ENCODE measurements around the gene FTCD. TPM values are rescaled to one million over a fixed set of nuclear protein-coding genes. Genes with fewer than 3 reads are reported as not detected.

The FTCD gene
- total and polyA plus RNA-seq, 9 of the 15 experiments (the other 6 are each of a cell fraction or from before 2014, with no cell fraction given): 0.11 to 1.6 (median 0.67) TPM; not detected in 5

GRCh38 chr21:46183910-46184624 is 28.7 kb upstream of the FTCD start, which contains the start of gene SPATC1L (continued):
- TF ChIP-seq PHF20 (IDR thresholded peaks at IDR 0.05; ENCODE audit: partially characterized antibody): no peak
- no peak for TF ChIP-seq ELF2 (CRISPR knock-in tag; IDR thresholded peaks at IDR 0.05)
- TF ChIP-seq TCF7 (IDR thresholded peaks at IDR 0.05; ENCODE audit: borderline replicate concordance): no peak
- peak; percentile 41; the same call in 1 of the 2 replicates for TF ChIP-seq ARID1B (IDR thresholded peaks at IDR 0.05)
- peak; percentile 77; the same call in 1 of the 2 replicates for TF ChIP-seq ZBTB2 (IDR thresholded peaks at IDR 0.05)
- no peak for TF ChIP-seq TAL1 (IDR thresholded peaks at IDR 0.05)
- no peak for TF ChIP-seq HOMEZ (CRISPR knock-in tag; IDR thresholded peaks at IDR 0.05)
- no peak for TF ChIP-seq ILF3 (IDR thresholded peaks at IDR 0.05; ENCODE audit: borderline replicate concordance)
- no peak; the same call in 1 of the 2 replicates for TF ChIP-seq L3MBTL2 (IDR thresholded peaks at IDR 0.05)
- no peak for TF ChIP-seq RBM25 (IDR thresholded peaks at IDR 0.05; ENCODE audit: low read depth, low read length, severe bottlenecking)
- no peak for TF ChIP-seq PHF8 (IDR thresholded peaks at IDR 0.05; ENCODE audit: borderline replicate concordance, low read length)
- TF ChIP-seq ZNF174 (CRISPR knock-in tag; IDR thresholded peaks at IDR 0.05): no peak
- TF ChIP-seq XRCC5 (IDR thresholded peaks at IDR 0.05; ENCODE audit: low read depth, low read length): no peak
- TF ChIP-seq RBBP5 (IDR thresholded peaks at IDR 0.05; ENCODE audit: borderline replicate concordance, insufficient read depth, low read length, poor library complexity, severe bottlenecking): no peak
- no peak for TF ChIP-seq TSC22D4 (tag; IDR thresholded peaks at IDR 0.05)
- TF ChIP-seq NEUROD1 (IDR thresholded peaks at IDR 0.05; ENCODE audit: borderline replicate concordance, low read depth, low read length, partially characterized antibody): no peak
- TF ChIP-seq, protein P1, sequence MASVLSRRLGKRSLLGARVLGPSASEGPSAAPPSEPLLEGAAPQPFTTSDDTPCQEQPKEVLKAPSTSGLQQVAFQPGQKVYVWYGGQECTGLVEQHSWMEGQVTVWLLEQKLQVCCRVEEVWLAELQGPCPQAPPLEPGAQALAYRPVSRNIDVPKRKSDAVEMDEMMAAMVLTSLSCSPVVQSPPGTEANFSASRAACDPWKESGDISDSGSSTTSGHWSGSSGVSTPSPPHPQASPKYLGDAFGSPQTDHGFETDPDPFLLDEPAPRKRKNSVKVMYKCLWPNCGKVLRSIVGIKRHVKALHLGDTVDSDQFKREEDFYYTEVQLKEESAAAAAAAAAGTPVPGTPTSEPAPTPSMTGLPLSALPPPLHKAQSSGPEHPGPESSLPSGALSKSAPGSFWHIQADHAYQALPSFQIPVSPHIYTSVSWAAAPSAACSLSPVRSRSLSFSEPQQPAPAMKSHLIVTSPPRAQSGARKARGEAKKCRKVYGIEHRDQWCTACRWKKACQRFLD (CRISPR knock-in tag; IDR thresholded peaks at IDR 0.05): no peak
